Lower leg skin (tissue), 4 donors: ENCODE measurements around the gene KRT83. TPM values are rescaled to one million over a fixed set of nuclear protein-coding genes. Genes with fewer than 3 reads are reported as not detected.
A peak's percentile ranks its signal among the peaks of the same experiment; 100 is the strongest.
"Not testable (repeated sequence)": the region's sequence is repeated elsewhere in the genome, so short reads cannot be mapped to it uniquely, and the experiment has no call there.

ENCODE experiments used
- DNase-seq, 2 donors: peaks; one replicate each; pipeline ENCODE4 v3.0.0-alpha.2; 2019; ENCODE audit warnings: low spot score in 2 of 2
- H3K4me3 ChIP-seq: fragments of 200-600 bp; sonication (generic); 2 replicates; pipeline ENCODE4 v1.5.1; 2017; ENCODE audit warnings: mild to moderate bottlenecking, low read depth; ENCODE audit not compliant: poor library complexity, severe bottlenecking
- CTCF ChIP-seq, 3 donors: fragments of 450-650 bp; IDR thresholded peaks; one replicate each; pipeline ENCODE4 v1.5.1; 2016; ENCODE audit warnings: antibody characterized with exemption in 3 of 3, mild to moderate bottlenecking in 3 of 3, moderate library complexity in 2 of 3
- POLR2A ChIP-seq, 2 donors: fragments of 450-650 bp; IDR thresholded peaks; one replicate each; pipeline ENCODE4 v1.6.1; 2016 to 2017; ENCODE audit warnings: antibody characterized with exemption in 2 of 2, mild to moderate bottlenecking in 1 of 2, moderate library complexity in 1 of 2
- WGBS, 2 donors: methylation state at CpG; one replicate each; pipeline ENCODE4 v1.1.5; 2018; 5-methylcytosine and 5-hydroxymethylcytosine counted together
- intact Hi-C: fragments of 100-400 bp; cut with DNase I; formaldehyde crosslinking; loops from one replicate; pipeline ENCODE4 v1.15.0; 2023; ENCODE audit warnings: low total_unique reads
- total RNA-seq, 4 donors: library from RNA; depleted of rRNA; stranded (reverse); fragments of >200 nt; gene quantifications; one replicate each; pipeline ENCODE4 v1.1.0, GENCODE V29; 2016

KRT83 gene
- total RNA-seq, 4 donors from 2014 or later, result 2.1 to 34.7 TPM; not detected in 2

GRCh38 chr12:52316701-52317100 is 4.5 kb downstream of the KRT83 start:
- H3K4me3 ChIP-seq, result no peak overlapping the region
- 82 to 93% methylated on average over 11 of the region's 11 CpGs for WGBS, 2 donors
- intact Hi-C loops, result no loop called here
- peak in 1 of 2 donors; percentile 62 for DNase-seq
- no peak for TF ChIP-seq POLR2A (IDR thresholded peaks at IDR 0.05)
- no peak for TF ChIP-seq CTCF (IDR thresholded peaks at IDR 0.05)

- TF ChIP-seq CTCF (IDR thresholded peaks at IDR 0.05) (no peak), POLR2A (IDR thresholded peaks at IDR 0.05) (no peak)
- H3K4me3 ChIP-seq, result no peak overlapping the region
- intact Hi-C loops, result no loop called here
- WGBS, 2 donors, result 76 to 94% methylated on average over 9 of the region's 9 CpGs
- DNase-seq, result peak in 1 of 2 donors; percentile 62
These were observed 4.9 kb downstream of the KRT83 start for GRCh38 chr12:52316290-52316689.

- 63 to 69% methylated on average over 9 of the region's 9 CpGs for WGBS, 2 donors
- peak in 1 of 2 donors; percentile 83 for DNase-seq
These were observed 5.5 kb downstream of the KRT83 start for GRCh38 chr12:52315721-52316120.

GRCh38 chr12:52314511-52314910 is 6.7 kb downstream of the KRT83 start:
- DNase-seq, result peak in 1 of 2 donors; percentile 72
- WGBS, 2 donors, result 90 to 94% methylated on average over 13 of the region's 13 CpGs
- TF ChIP-seq POLR2A (IDR thresholded peaks at IDR 0.05), result no peak
- TF ChIP-seq CTCF (IDR thresholded peaks at IDR 0.05), result no peak
- intact Hi-C loops, result no loop called here
- no peak overlapping the region for H3K4me3 ChIP-seq

More at GRCh38 chr12:52315721-52316120, 5.5 kb downstream of the KRT83 start:
- H3K4me3 ChIP-seq, intact Hi-C loops: not testable (repeated sequence)

- DNase-seq, result peak in 1 of 2 donors; percentile 48
- intact Hi-C loops, result no loop called here
- H3K4me3 ChIP-seq, result no peak overlapping the region
- TF ChIP-seq CTCF (IDR thresholded peaks at IDR 0.05) (no peak), POLR2A (IDR thresholded peaks at IDR 0.05) (no peak)
- WGBS, 2 donors, result 81 to 86% methylated on average over 8 to 9 of the region's 9 CpGs
These were observed 7.3 kb downstream of the KRT83 start for GRCh38 chr12:52313926-52314325.

- DNase-seq, result peak in 1 of 2 donors; percentile 72
- intact Hi-C loops, result no loop called here
- TF ChIP-seq POLR2A (IDR thresholded peaks at IDR 0.05), result no peak
- no peak for TF ChIP-seq CTCF (IDR thresholded peaks at IDR 0.05)
- WGBS, 2 donors, result 68 to 69% methylated on average over 3 of the region's 3 CpGs
- H3K4me3 ChIP-seq, result no peak overlapping the region
These were observed 7.7 kb downstream of the KRT83 start for GRCh38 chr12:52313461-52313860.
